Fibroblast of gingiva (primary cell): ENCODE measurements around the gene OR6B3.

Source experiments
- DNase-seq: peaks from one replicate; pipeline ENCODE4 v3.0.0-alpha.2; 2011; ENCODE audit warnings: low read depth

Gene OR6B3

GRCh38 chr2:240053173-240054155 is at the start of gene OR6B3:
OR6B3 (minus strand) TSS chr2:240053521.
- DNase-seq: no peak

GRCh38 chr2:240098349-240098748 is 45.0 kb upstream of the OR6B3 start:
- DNase-seq: no peak

- no peak for DNase-seq
Measured at GRCh38 chr2:240095556-240096523, 42.5 kb upstream of the OR6B3 start.

- no peak for DNase-seq
Measured at GRCh38 chr2:240089306-240089705, 36.0 kb upstream of the OR6B3 start.

GRCh38 chr2:240086563-240086962 is 33.2 kb upstream of the OR6B3 start:
- no peak for DNase-seq

- no peak for DNase-seq
Measured at GRCh38 chr2:240078631-240079030, 25.3 kb upstream of the OR6B3 start.

- DNase-seq: no peak
Measured at GRCh38 chr2:240077442-240077841, 24.1 kb upstream of the OR6B3 start.

- no peak for DNase-seq
Measured at GRCh38 chr2:240074545-240074944, 21.2 kb upstream of the OR6B3 start.

- DNase-seq: no peak
Measured at GRCh38 chr2:240070907-240071306, 17.6 kb upstream of the OR6B3 start.

- peak; percentile 20 for DNase-seq
Measured at GRCh38 chr2:240069829-240070228, 16.5 kb upstream of the OR6B3 start.

- DNase-seq: no peak
Measured at GRCh38 chr2:240068193-240068592, 14.9 kb upstream of the OR6B3 start.

- DNase-seq: no peak
Measured at GRCh38 chr2:240066489-240066888, 13.2 kb upstream of the OR6B3 start.

GRCh38 chr2:240064898-240065297 is 11.6 kb upstream of the OR6B3 start:
- no peak for DNase-seq

GRCh38 chr2:240060977-240061591 is 7.8 kb upstream of the OR6B3 start:
- peak; percentile 38 for DNase-seq

GRCh38 chr2:240056678-240057077 is 3.4 kb upstream of the OR6B3 start:
- no peak for DNase-seq

GRCh38 chr2:240055177-240055917 is 2.0 kb upstream of the OR6B3 start:
- DNase-seq: no peak

- DNase-seq: no peak
Measured at GRCh38 chr2:240052524-240052923, 797 bp downstream of the OR6B3 start.

- DNase-seq: no peak
Measured at GRCh38 chr2:240051697-240052096, 1.6 kb downstream of the OR6B3 start.

- no peak for DNase-seq
Measured at GRCh38 chr2:240050278-240050677, 3.0 kb downstream of the OR6B3 start.

GRCh38 chr2:240048237-240048636 is 5.1 kb downstream of the OR6B3 start:
- DNase-seq: no peak

GRCh38 chr2:240045098-240045497 is 8.2 kb downstream of the OR6B3 start:
- DNase-seq: no peak
